GM10266 (cell line): ENCODE results near the gene SLC13A3.

Source experiments
- DNase-seq: peaks from one replicate; pipeline ENCODE4 v3.0.0; 2012; ENCODE audit errors: extremely low spot score
- CTCF ChIP-seq: IDR thresholded peaks from 2 replicates; pipeline ENCODE4 v1.5.1; 2012; ENCODE audit warnings: mild to moderate bottlenecking, low read depth; ENCODE audit not compliant: control insufficient read depth, insufficient read depth; ENCODE audit errors: missing control alignments

Gene SLC13A3

GRCh38 chr20:46602429-46602828, 48.8 kb downstream of the SLC13A3 start:
- DNase-seq = no peak
- no peak for TF ChIP-seq CTCF

GRCh38 chr20:46601603-46602122, 49.6 kb downstream of the SLC13A3 start:
- TF ChIP-seq CTCF = no peak
- no peak for DNase-seq

GRCh38 chr20:46600286-46600752, 50.9 kb downstream of the SLC13A3 start:
- DNase-seq = no peak
- no peak for TF ChIP-seq CTCF

- no peak for DNase-seq
- no peak for TF ChIP-seq CTCF
These were observed 51.9 kb downstream of the SLC13A3 start for GRCh38 chr20:46599227-46599987.

- TF ChIP-seq CTCF = no peak
- DNase-seq = no peak
These were observed 55.3 kb downstream of the SLC13A3 start for GRCh38 chr20:46595933-46596332.

GRCh38 chr20:46594725-46595124, 56.5 kb downstream of the SLC13A3 start:
- DNase-seq = no peak

More at GRCh38 chr20:46594725-46595124, 56.5 kb downstream of the SLC13A3 start:
- no peak for TF ChIP-seq CTCF
